GM18907 (cell line): Measurements from ENCODE around the gene FBN3.

ENCODE experiments used
- ATAC-seq: cut with Tn5 transposase; IDR thresholded peaks from one replicate; pipeline ENCODE4 v1.9.1; 2021; ENCODE audit warnings: mild to moderate bottlenecking, moderate library complexity; ENCODE audit not compliant: unreplicated experiment

FBN3 gene

GRCh38 chr19:8094336-8094735 lies 55.1 kb downstream of the FBN3 start:
- ATAC-seq = no peak

- ATAC-seq = no peak
Observed at GRCh38 chr19:8093740-8094139, 55.7 kb downstream of the FBN3 start.

GRCh38 chr19:8090950-8091349 lies 58.4 kb downstream of the FBN3 start:
- no peak for ATAC-seq

GRCh38 chr19:8089664-8090601 lies 59.5 kb downstream of the FBN3 start:
- no peak for ATAC-seq

GRCh38 chr19:8088752-8089663 lies 60.4 kb downstream of the FBN3 start:
- no peak for ATAC-seq

GRCh38 chr19:8087876-8088275 lies 61.5 kb downstream of the FBN3 start:
- ATAC-seq = no peak

- ATAC-seq = no peak
Observed at GRCh38 chr19:8086849-8087248, 62.5 kb downstream of the FBN3 start.

GRCh38 chr19:8085598-8086408 lies 63.6 kb downstream of the FBN3 start:
- ATAC-seq = no peak

GRCh38 chr19:8084152-8084551 lies 65.2 kb downstream of the FBN3 start:
- no peak for ATAC-seq

- ATAC-seq = no peak
Observed at GRCh38 chr19:8083141-8083540, 66.3 kb downstream of the FBN3 start.

GRCh38 chr19:8081569-8082550 lies 67.5 kb downstream of the FBN3 start:
- no peak for ATAC-seq

- no peak for ATAC-seq
Observed at GRCh38 chr19:8080832-8081231, 68.6 kb downstream of the FBN3 start.

- ATAC-seq = no peak
Observed at GRCh38 chr19:8079988-8080387, 69.4 kb downstream of the FBN3 start.

GRCh38 chr19:8075158-8076074 lies 74.0 kb downstream of the FBN3 start:
- ATAC-seq = no peak

GRCh38 chr19:8074501-8074900 lies 74.9 kb downstream of the FBN3 start:
- no peak for ATAC-seq

GRCh38 chr19:8071912-8072311 lies 77.5 kb downstream of the FBN3 start:
- no peak for ATAC-seq

GRCh38 chr19:8069096-8069973 lies 80.1 kb downstream of the FBN3 start:
- ATAC-seq = no peak

GRCh38 chr19:8065875-8066261 lies 83.5 kb downstream of the FBN3 start:
- no peak for ATAC-seq
